A549 (cell line): ENCODE data around the gene FNDC10. TPM values are rescaled to one million over a fixed set of nuclear protein-coding genes. Genes with fewer than 3 reads are reported as not detected.

Source experiments
- ATAC-seq, 2 experiments: fragments of 200-7000 bp in 1 of 2; fragments of >200 bp in 1 of 2; cut with Nextera tagmentation in 1 of 2; cut with Tn5 transposase in 1 of 2; 3 replicates each; pipeline versions ENCODE4 v1.8.0 to v1.9.1; 2018 to 2020; ENCODE audit warnings: mild to moderate bottlenecking in 1 of 2, moderate library complexity in 1 of 2
- CTCF ChIA-PET: fragments of 300-600 bp; sonication (Branson Sonifier 250); formaldehyde crosslinking; extraction: SDS; loops from one replicate; lab custom pipeline; 2021; ENCODE audit warnings: antibody characterized with exemption, inconsistent platforms; lab: Yijun Ruan, JAX
- POLR2A ChIA-PET: fragments of 350-600 bp; formaldehyde crosslinking; extraction: SDS; loops from one replicate; lab custom pipeline; 2021; ENCODE audit warnings: antibody characterized with exemption, inconsistent platforms; lab: Yijun Ruan, JAX
- DNase-seq, 2 experiments: peaks; one replicate each; pipeline versions ENCODE4 v3.0.0 to v3.0.0-alpha.2; 2011 to 2016; ENCODE audit warnings: low read depth in 1 of 2, low spot score in 1 of 2
- FAIRE-seq: peaks from 2 replicates; lab custom pipeline; 2011; peaks lifted over from hg19 to GRCh38; lab: Jason Lieb, UNC
- H3K27ac ChIP-seq, 2 experiments: fragments of >200 bp; sonication (Bioruptor Twin); formaldehyde crosslinking; 3 replicates each; pipeline ENCODE4 v1.5.1; 2016 to 2017
- H3K4me1 ChIP-seq: fragments of >200 bp; sonication (Bioruptor Twin); formaldehyde crosslinking; 3 replicates; pipeline ENCODE4 v1.6.1; 2016
- H3K4me2 ChIP-seq: fragments of >200 bp; sonication (Bioruptor Twin); formaldehyde crosslinking; 3 replicates; pipeline ENCODE4 v1.6.1; 2016
- H3K4me3 ChIP-seq: fragments of >200 bp; sonication (Bioruptor Twin); formaldehyde crosslinking; 3 replicates; pipeline ENCODE4 v1.5.1; 2016
- H3K9me3 ChIP-seq: fragments of >200 bp; sonication (Bioruptor Twin); formaldehyde crosslinking; 3 replicates; pipeline ENCODE4 v1.6.1; 2016
- CHD2 ChIP-seq: fragments of 150-350 bp; IDR thresholded peaks from 2 replicates; pipeline ENCODE4 v1.6.1; 2014; ENCODE audit warnings: low read length; ENCODE audit not compliant: partially characterized antibody
- E2F6 ChIP-seq: IDR thresholded peaks from 2 replicates; pipeline ENCODE4 v1.6.1; 2012; ENCODE audit warnings: low read depth, borderline replicate concordance
- EP300 ChIP-seq, 2 experiments: fragments of >200 bp; sonication (Bioruptor Twin); formaldehyde crosslinking; IDR thresholded peaks; 2 replicates in 1 of 2; 3 replicates in 1 of 2; pipeline ENCODE4 v1.6.1; 2016 to 2017
- ESRRA ChIP-seq: fragments of 150-350 bp; IDR thresholded peaks from 2 replicates; pipeline ENCODE4 v1.6.1; 2014; ENCODE audit warnings: mild to moderate bottlenecking, low read length, borderline replicate concordance
- FOSL2 ChIP-seq, 2 experiments: fragments of 450-650 bp in 1 of 2; fragments of >200 bp in 1 of 2; sonication (Bioruptor Twin) in 1 of 2; formaldehyde crosslinking; IDR thresholded peaks; 2 replicates each; pipeline versions ENCODE4 v1.5.0 to v1.6.1; 2016 to 2020; ENCODE audit warnings: mild to moderate bottlenecking in 1 of 2, moderate library complexity in 1 of 2
- HDAC2 ChIP-seq: fragments of 200-600 bp; sonication (generic); IDR thresholded peaks from 2 replicates; pipeline ENCODE4 v1.6.1; 2016
- HOXB13 ChIP-seq: fragments of 250-450 bp; sonication (Bioruptor Pico); IDR thresholded peaks from 2 replicates; pipeline ENCODE4 v1.5.0; 2020; ENCODE audit warnings: low read depth, mild to moderate bottlenecking, moderate library complexity
- HOXB5 ChIP-seq: fragments of 250-450 bp; sonication (Bioruptor Pico); IDR thresholded peaks from 2 replicates; pipeline ENCODE4 v1.5.0; 2020; ENCODE audit warnings: mild to moderate bottlenecking, moderate library complexity
- MAZ ChIP-seq: fragments of 150-350 bp; IDR thresholded peaks from 2 replicates; pipeline ENCODE4 v1.6.1; 2014; ENCODE audit warnings: antibody characterized with exemption, low read depth, low read length, borderline replicate concordance
- MYC ChIP-seq: IDR thresholded peaks from 2 replicates; pipeline ENCODE4 v1.6.1; 2012; ENCODE audit warnings: mild to moderate bottlenecking, inconsistent platforms, low read length, improper control_type of control experiment, borderline replicate concordance
- REST ChIP-seq: fragments of 200-600 bp; sonication (generic); IDR thresholded peaks from 2 replicates; pipeline ENCODE4 v1.6.1; 2016; ENCODE audit warnings: antibody characterized with exemption, mild to moderate bottlenecking, moderate library complexity
- WGBS: methylation state at CpG from one replicate; pipeline ENCODE4 v1.1.6; 2017; ENCODE audit errors: missing lambda C conversion rate; 5-methylcytosine and 5-hydroxymethylcytosine counted together
- polyA plus RNA-seq, 4 experiments: library from polyadenylated mRNA; depleted of rRNA in 3 of 4; stranded (reverse); fragments of >200 nt; fragmentation: RNase III in 1 of 4; extraction: RNeasy Plus Mini Kit Qiagen cat#74134 plus additional on column Dnase treatment in 1 of 4; gene quantifications; 2 replicates in 3 of 4; 3 replicates in 1 of 4; pipeline ENCODE4 v1.2.3, GENCODE V29; 2011 to 2017

Gene FNDC10
- polyA plus RNA-seq, 2 of the 4 experiments (the other 2 are of a cell fraction) = 0.56 to 4.0 TPM

GRCh38 chr1:1600861-1601563, 1.1 kb upstream of the FNDC10 start:
- ATAC-seq (no peak), FAIRE-seq (no peak), DNase-seq (no peak)
- no peak overlapping the region; the same call in 2 of the 3 replicates for H3K4me2 ChIP-seq
- ChIA-PET CTCF (interaction anchor here (0.6 kb wide), 1 partner anchor 8 kb away, joined by 3 read pairs; no protein-coding TSS in a partner anchor), POLR2A (no interaction called here)
- no peaks in the 10 kb centered on the region for H3K9me3 ChIP-seq
- H3K4me3 ChIP-seq = no peak overlapping the region
- WGBS = 83% methylated on average over 11 of the region's 22 CpGs
- no peak overlapping the region for H3K27ac ChIP-seq
- peaks cover 11% of the 10 kb centered on the region for H3K4me1 ChIP-seq
- TF ChIP-seq MAZ (no peak), REST (0 out of 2 replicates have a peak, but pooled peaks have one; percentile 0), E2F6 (no peak)

GRCh38 chr1:1599030-1599934, 653 bp downstream of the FNDC10 start:
- DNase-seq (no peak), FAIRE-seq (no peak), ATAC-seq (peak in 1 of 2 experiments; percentile 35; a peak in 1 of 6 replicates)
- peak overlapping the region; percentile 51 for H3K4me3 ChIP-seq
- H3K27ac ChIP-seq = peak overlapping the region; percentile 54 to 88
- CTCF ChIA-PET = interaction anchor here (0.7 kb wide), 1 partner anchor 51 kb away, joined by 3 read pairs; no protein-coding TSS in a partner anchor
- TF ChIP-seq FOSL2 (IDR thresholded peaks at IDR 0.05) = no peak
- no peak for TF ChIP-seq FOSL2 (CRISPR knock-in tag; IDR thresholded peaks at IDR 0.05)
- TF ChIP-seq EP300 (IDR thresholded peaks at IDR 0.05) = no peak
- peak; percentile 50; the same call in 1 of the 2 replicates for TF ChIP-seq E2F6
- no peak for TF ChIP-seq ESRRA
- H3K4me2 ChIP-seq = peak overlapping the region; percentile 78
- no peaks in the 10 kb centered on the region for H3K9me3 ChIP-seq
- 56% methylated on average over 34 of the region's 111 CpGs for WGBS
- POLR2A ChIA-PET = no interaction called here
- peaks cover 11% of the 10 kb centered on the region for H3K4me1 ChIP-seq

GRCh38 chr1:1598720-1599029, 1.3 kb downstream of the FNDC10 start:
- Histone ChIP-seq H3K9me3 (no peaks in the 10 kb centered on the region), H3K27ac (no peak overlapping the region), H3K4me3 (no peak overlapping the region), H3K4me2 (no peak overlapping the region), H3K4me1 (peaks cover 11% of the 10 kb centered on the region)
- CTCF ChIA-PET = interaction anchor here (0.7 to 1.6 kb wide), 2 partner anchors 16 to 51 kb away, joined by 3 to 9 read pairs; partner anchors contain the start of gene MIB2
- POLR2A ChIA-PET = no interaction called here
- no peak for FAIRE-seq
- 98% methylated on average over 8 of the region's 13 CpGs for WGBS
- DNase-seq = no peak
- TF ChIP-seq HOXB13 (CRISPR knock-in tag) (no peak), CHD2 (no peak), HDAC2 (no peak), HOXB5 (CRISPR knock-in tag) (no peak), MYC (no peak)
- no peak for ATAC-seq
